H9 (cell line): ENCODE results near the gene HHIP. TPM values are rescaled to one million over a fixed set of nuclear protein-coding genes. Genes with fewer than 3 reads are reported as not detected.

ENCODE experiments used
- DNase-seq: peaks from one replicate; pipeline ENCODE4 v3.0.0-alpha.2; 2017
- H2AFZ ChIP-seq: one replicate; pipeline ENCODE4 v1.6.1; 2013; ENCODE audit warnings: mild to moderate bottlenecking, low read length, control low read depth, moderate library complexity
- H2AK5ac ChIP-seq: 2 replicates; pipeline ENCODE4 v1.6.1; 2013; ENCODE audit warnings: low read length, control low read depth, mixed read lengths; ENCODE audit not compliant: insufficient read length
- H2BK120ac ChIP-seq: one replicate; pipeline ENCODE4 v1.6.1; 2013; ENCODE audit warnings: low read depth, mild to moderate bottlenecking, low read length, control low read depth, inconsistent platforms; ENCODE audit not compliant: poor library complexity, severe bottlenecking
- H2BK12ac ChIP-seq: 2 replicates; pipeline ENCODE4 v1.6.1; 2013; ENCODE audit warnings: low read length, control low read depth, mixed read lengths, low read depth; ENCODE audit not compliant: insufficient read length
- H2BK15ac ChIP-seq: 2 replicates; pipeline ENCODE4 v1.6.1; 2013; ENCODE audit warnings: low read depth, low read length, control low read depth
- H2BK20ac ChIP-seq: one replicate; pipeline ENCODE4 v1.6.1; 2013; ENCODE audit warnings: low read depth, mild to moderate bottlenecking, low read length, control low read depth, inconsistent platforms; ENCODE audit not compliant: poor library complexity, severe bottlenecking
- H2BK5ac ChIP-seq: 2 replicates; pipeline ENCODE4 v1.6.1; 2013; ENCODE audit warnings: low read length, control low read depth, mixed read lengths; ENCODE audit not compliant: insufficient read length
- H3K14ac ChIP-seq: 2 replicates; pipeline ENCODE4 v1.6.1; 2013; ENCODE audit warnings: low read length, control low read depth; ENCODE audit not compliant: insufficient read depth
- H3K18ac ChIP-seq: 2 replicates; pipeline ENCODE4 v1.6.1; 2013; ENCODE audit warnings: low read depth, mild to moderate bottlenecking, mixed read lengths, low read length, control low read depth; ENCODE audit not compliant: insufficient read length
- H3K23ac ChIP-seq: 2 replicates; pipeline ENCODE4 v1.6.1; 2013; ENCODE audit warnings: low read length, control low read depth, mixed read lengths, low read depth; ENCODE audit not compliant: insufficient read length
- H3K23me2 ChIP-seq: 2 replicates; pipeline ENCODE4 v1.6.1; 2013; ENCODE audit warnings: low read depth, mild to moderate bottlenecking, mixed read lengths, low read length, control low read depth; ENCODE audit not compliant: insufficient read length, poor library complexity, severe bottlenecking
- H3K27ac ChIP-seq: 2 replicates; pipeline ENCODE4 v1.5.1; 2013; ENCODE audit warnings: low read length, control low read depth, mixed read lengths, low read depth; ENCODE audit not compliant: insufficient read length
- H3K27me3 ChIP-seq: 2 replicates; pipeline ENCODE4 v1.6.1; 2013; ENCODE audit warnings: low read length, control low read depth, inconsistent platforms; ENCODE audit not compliant: insufficient read depth
- H3K4ac ChIP-seq: 2 replicates; pipeline ENCODE4 v1.6.1; 2013; ENCODE audit warnings: low read depth, mild to moderate bottlenecking, control low read depth, inconsistent platforms, low read length, moderate library complexity
- H3K4me1 ChIP-seq: 2 replicates; pipeline ENCODE4 v1.6.1; 2013; ENCODE audit warnings: low read length, control low read depth, inconsistent platforms; ENCODE audit not compliant: insufficient read depth
- H3K4me2 ChIP-seq: 2 replicates; pipeline ENCODE4 v1.6.1; 2013; ENCODE audit warnings: low read length, control low read depth, mixed read lengths; ENCODE audit not compliant: insufficient read length, insufficient read depth
- H3K56ac ChIP-seq: 2 replicates; pipeline ENCODE4 v1.6.1; 2013; ENCODE audit warnings: low read depth, mild to moderate bottlenecking, mixed read lengths, low read length, control low read depth; ENCODE audit not compliant: insufficient read length
- H3K79me1 ChIP-seq: 2 replicates; pipeline ENCODE4 v1.6.1; 2013; ENCODE audit warnings: low read depth, mild to moderate bottlenecking, moderate library complexity, low read length, control low read depth, inconsistent platforms; ENCODE audit not compliant: insufficient read depth, poor library complexity, severe bottlenecking
- H3K79me2 ChIP-seq: 2 replicates; pipeline ENCODE4 v1.6.1; 2013; ENCODE audit warnings: low read length, control low read depth, inconsistent platforms; ENCODE audit not compliant: insufficient read depth
- H3K9ac ChIP-seq: 2 replicates; pipeline ENCODE4 v1.6.1; 2013; ENCODE audit warnings: low read length, control low read depth, mixed read lengths; ENCODE audit not compliant: insufficient read length; ENCODE audit errors: extremely low read depth
- H3K9me3 ChIP-seq: one replicate; pipeline ENCODE4 v1.6.1; 2013; ENCODE audit warnings: low read depth, low read length, inconsistent platforms; ENCODE audit not compliant: control insufficient read depth
- H3T11ph ChIP-seq: one replicate; pipeline ENCODE4 v1.6.1; 2013; ENCODE audit warnings: mild to moderate bottlenecking, low read length, control low read depth, inconsistent platforms
- H4K20me1 ChIP-seq: one replicate; pipeline ENCODE4 v1.6.1; 2013; ENCODE audit not compliant: control insufficient read depth, insufficient read length, insufficient read depth
- H4K5ac ChIP-seq: 2 replicates; pipeline ENCODE4 v1.6.1; 2013; ENCODE audit warnings: low read depth, mild to moderate bottlenecking, mixed read lengths, low read length, control low read depth; ENCODE audit not compliant: insufficient read length
- H4K8ac ChIP-seq: replicated peaks from 2 replicates; pipeline ENCODE4 v1.6.1; 2013; ENCODE audit warnings: low read length, control low read depth, mixed read lengths, low read depth; ENCODE audit not compliant: insufficient read length
- H4K91ac ChIP-seq: 2 replicates; pipeline ENCODE4 v1.6.1; 2013; ENCODE audit warnings: low read depth, mild to moderate bottlenecking, moderate library complexity, mixed read lengths, low read length, control low read depth; ENCODE audit not compliant: insufficient read length
- H3K27ac Mint-ChIP-seq, 3 experiments: 2 replicates in 2 of 3; 3 replicates in 1 of 3; pipeline ENCODE4 v1.8.0; 2020 to 2021; ENCODE audit warnings: mixed read lengths in 3 of 3, mild to moderate bottlenecking in 1 of 3, moderate library complexity in 1 of 3
- H3K27me3 Mint-ChIP-seq: 2 replicates; pipeline ENCODE4 v1.8.0; 2021; ENCODE audit warnings: low read depth, mild to moderate bottlenecking, moderate library complexity, mixed read lengths
- H3K36me3 Mint-ChIP-seq, 3 experiments: 2 replicates in 2 of 3; 3 replicates in 1 of 3; pipeline ENCODE4 v1.8.0; 2020 to 2021; ENCODE audit warnings: low read depth in 3 of 3, mixed read lengths in 3 of 3; ENCODE audit not compliant: insufficient read depth in 1 of 3
- H3K4me1 Mint-ChIP-seq, 2 experiments: 2 replicates each; pipeline ENCODE4 v1.8.0; 2020; ENCODE audit warnings: mixed read lengths in 2 of 2
- H3K4me3 Mint-ChIP-seq, 2 experiments: 2 replicates in 1 of 2; 3 replicates in 1 of 2; pipeline ENCODE4 v1.8.0; 2020 to 2021; ENCODE audit warnings: mild to moderate bottlenecking in 2 of 2, mixed read lengths in 2 of 2, moderate library complexity in 1 of 2
- H3K9me3 Mint-ChIP-seq, 2 experiments: 2 replicates in 1 of 2; 3 replicates in 1 of 2; pipeline ENCODE4 v1.8.0; 2020; ENCODE audit warnings: mild to moderate bottlenecking in 2 of 2, mixed read lengths in 2 of 2, moderate library complexity in 1 of 2
- CTCF ChIP-seq: fragments of 200-600 bp; sonication (generic); conservative IDR thresholded peaks from 3 replicates; pipeline ENCODE4 v1.8.0; 2021; ENCODE audit warnings: antibody characterized with exemption, mild to moderate bottlenecking
- WGBS: extraction: QIAGEN DNeasy Blood & Tissue Kit; methylation state at CpG from one replicate; pipeline ENCODE4 v1.1.7; 2013; ENCODE audit warnings: missing lambda C conversion rate, low lambda C conversion rate, mixed read lengths; ENCODE audit not compliant: insufficient read length; ENCODE audit errors: extremely low coverage; 5-methylcytosine and 5-hydroxymethylcytosine counted together
- total RNA-seq: library from RNA; stranded (reverse); gene quantifications from 2 replicates; pipeline ENCODE4 v1.2.1, GENCODE V29; 2021

The HHIP gene
- total RNA-seq, 1 experiment from 2014 or later: 3.8 TPM

GRCh38 chr4:144653781-144654545, 8.0 kb downstream of the HHIP start:
- no peaks in the 10 kb centered on the region for H3K9me3 ChIP-seq
- no peaks in the 10 kb centered on the region for H3K79me1 ChIP-seq
- no peak overlapping the region for H3K23ac ChIP-seq
- H4K8ac ChIP-seq: no peak overlapping the region
- no peaks in the 10 kb centered on the region for H3K4me1 ChIP-seq
- DNase-seq: no peak
- H3K23me2 ChIP-seq: no peaks in the 10 kb centered on the region
- no peak overlapping the region for H3K56ac ChIP-seq
- peaks cover 19% of the 10 kb centered on the region for H3K27me3 Mint-ChIP-seq
- WGBS: no CpG with 5 or more reads among the region's 4 CpGs
- H3K27ac ChIP-seq: no peak overlapping the region
- H3K4me3 Mint-ChIP-seq: no peak overlapping the region
- H3T11ph ChIP-seq: no peak overlapping the region
- no peak overlapping the region for H2BK120ac ChIP-seq
- H2BK20ac ChIP-seq: no peak overlapping the region
- H2BK15ac ChIP-seq: no peak overlapping the region
- H3K27ac Mint-ChIP-seq: no peak overlapping the region
- H4K20me1 ChIP-seq: no peaks in the 10 kb centered on the region
- H2AK5ac ChIP-seq: no peak overlapping the region
- H4K91ac ChIP-seq: no peak overlapping the region
- H3K9me3 Mint-ChIP-seq: no peaks in the 10 kb centered on the region
- no peak overlapping the region for H4K5ac ChIP-seq
- H3K4me2 ChIP-seq: no peak overlapping the region
- H3K4me1 Mint-ChIP-seq: peaks cover 19 to 30% of the 10 kb centered on the region in 2 experiments
- H2BK5ac ChIP-seq: no peak overlapping the region
- no peak overlapping the region for H3K14ac ChIP-seq
- H2BK12ac ChIP-seq: no peak overlapping the region
- H3K79me2 ChIP-seq: no peaks in the 10 kb centered on the region
- H2AFZ ChIP-seq: no peak overlapping the region
- H3K27me3 ChIP-seq: no peaks in the 10 kb centered on the region; the same call in 1 of the 2 replicates
- no peak overlapping the region for H3K9ac ChIP-seq
- H3K36me3 Mint-ChIP-seq: no peaks in the 10 kb centered on the region
- no peak overlapping the region for H3K18ac ChIP-seq
- H3K4ac ChIP-seq: no peak overlapping the region
- no peak for TF ChIP-seq CTCF
